ENCODE measurements around the gene MDC1.

Gene MDC1

GRCh38 chr6:30707281-30707850 is 9.7 kb downstream of the MDC1 start:
- no peak for DNase-seq (ENCODE audit: low read depth)

- DNase-seq (ENCODE audit: low read depth), result no peak
Observed at GRCh38 chr6:30705620-30706019, 11.5 kb downstream of the MDC1 start.

- DNase-seq (ENCODE audit: low read depth), result no peak
Observed at GRCh38 chr6:30703821-30704220, 13.3 kb downstream of the MDC1 start.

GRCh38 chr6:30703011-30703410 is 14.1 kb downstream of the MDC1 start:
- DNase-seq (ENCODE audit: low read depth), result no peak

- DNase-seq (ENCODE audit: low read depth), result no peak
Observed at GRCh38 chr6:30700340-30700739, 16.7 kb downstream of the MDC1 start.

GRCh38 chr6:30696432-30696831 is 20.6 kb downstream of the MDC1 start:
- DNase-seq (ENCODE audit: low read depth), result no peak

- no peak for DNase-seq (ENCODE audit: low read depth)
Observed at GRCh38 chr6:30691208-30691847, 25.8 kb downstream of the MDC1 start.

GRCh38 chr6:30690403-30691207 is 26.5 kb downstream of the MDC1 start, which contains the start of gene NRM:
NRM (minus strand) TSS chr6:30690984; CDS start chr6:30690974, 10 bp downstream.
- DNase-seq (ENCODE audit: low read depth), result peak; percentile 71

- no peak for DNase-seq (ENCODE audit: low read depth)
Observed at GRCh38 chr6:30689985-30690384, 27.1 kb downstream of the MDC1 start.

- DNase-seq (ENCODE audit: low read depth), result no peak
Observed at GRCh38 chr6:30689022-30689865, 27.8 kb downstream of the MDC1 start.

GRCh38 chr6:30688569-30688968 is 28.5 kb downstream of the MDC1 start:
- DNase-seq (ENCODE audit: low read depth), result no peak

GRCh38 chr6:30687659-30688431 is 29.2 kb downstream of the MDC1 start:
- DNase-seq (ENCODE audit: low read depth), result no peak

GRCh38 chr6:30686908-30687658 is 30.0 kb downstream of the MDC1 start:
- peak; percentile 60 for DNase-seq (ENCODE audit: low read depth)

GRCh38 chr6:30686009-30686907 is 30.8 kb downstream of the MDC1 start, which contains the start of gene PPP1R18:
PPP1R18 (minus strand) TSS chr6:30686645; CDS start chr6:30686018, 627 bp downstream.
- DNase-seq (ENCODE audit: low read depth), result peak; percentile 76

- DNase-seq (ENCODE audit: low read depth), result no peak
Observed at GRCh38 chr6:30685157-30686008, 31.7 kb downstream of the MDC1 start.

- peak; percentile 33 for DNase-seq (ENCODE audit: low read depth)
Observed at GRCh38 chr6:30684386-30685156, 32.5 kb downstream of the MDC1 start.

- DNase-seq (ENCODE audit: low read depth), result no peak
Observed at GRCh38 chr6:30683980-30684338, 33.1 kb downstream of the MDC1 start.
